Measurements from ENCODE around the gene DEPDC5. TPM values are rescaled to one million over a fixed set of nuclear protein-coding genes. Genes with fewer than 3 reads are reported as not detected.

Gene DEPDC5
- total and polyA plus RNA-seq, 4 donors: 7.5 to 36.7 (median 18.3) TPM

GRCh38 chr22:31932863-31933262 lies 179.0 kb downstream of the DEPDC5 start:
- no peak overlapping the region for H3K4me3 ChIP-seq (ENCODE audit: low read length in 2 of 2)
- intact Hi-C loops (cut with DNase I): no loop called here

GRCh38 chr22:31933406-31933805 lies 179.6 kb downstream of the DEPDC5 start:
- no peak for DNase-seq
- ATAC-seq (ENCODE audit: low FRiP score): no peak
- Histone ChIP-seq H3K4me3 (ENCODE audit: low read length in 2 of 2) (no peak overlapping the region), H3K27me3 (ENCODE audit: control insufficient read depth in 1 of 2, insufficient read depth in 2 of 2, low read length in 1 of 2) (no peaks in the 10 kb centered on the region), H3K27ac (ENCODE audit: low read depth in 1 of 2, low read length in 2 of 2) (no peak overlapping the region), H3K9me3 (ENCODE audit: control insufficient read depth, low read length) (no peaks in the 10 kb centered on the region), H3K36me3 (ENCODE audit: control insufficient read depth in 1 of 2, insufficient read depth in 2 of 2, low read length in 1 of 2) (no peaks in the 10 kb centered on the region), H3K4me1 (ENCODE audit: control insufficient read depth in 1 of 2, insufficient read depth in 2 of 2, low read length in 2 of 2) (no peaks in the 10 kb centered on the region)
- 93 to 94% methylated on average over 6 of the region's 6 CpGs for WGBS, 2 donors
- intact Hi-C loops (cut with DNase I): no loop called here

More at GRCh38 chr22:31932863-31933262, 179.0 kb downstream of the DEPDC5 start:
- DNase-seq (peak; percentile 9 to 14), ATAC-seq (ENCODE audit: low FRiP score) (no peak)
- Histone ChIP-seq H3K27ac (ENCODE audit: low read depth in 1 of 2, low read length in 2 of 2) (no peak overlapping the region), H3K27me3 (ENCODE audit: control insufficient read depth in 1 of 2, insufficient read depth in 2 of 2, low read length in 1 of 2) (no peaks in the 10 kb centered on the region), H3K4me1 (ENCODE audit: control insufficient read depth in 1 of 2, insufficient read depth in 2 of 2, low read length in 2 of 2) (no peaks in the 10 kb centered on the region), H3K36me3 (ENCODE audit: control insufficient read depth in 1 of 2, insufficient read depth in 2 of 2, low read length in 1 of 2) (no peaks in the 10 kb centered on the region), H3K9me3 (ENCODE audit: control insufficient read depth, low read length) (no peaks in the 10 kb centered on the region)
- WGBS, 2 donors: 82 to 85% methylated on average over 5 of the region's 5 CpGs

GRCh38 chr22:31933816-31934482 lies 180.1 kb downstream of the DEPDC5 start:
- H3K9me3 ChIP-seq (ENCODE audit: control insufficient read depth, low read length): no peaks in the 10 kb centered on the region
- intact Hi-C loops (cut with DNase I): no loop called here
- H3K36me3 ChIP-seq (ENCODE audit: control insufficient read depth in 1 of 2, insufficient read depth in 2 of 2, low read length in 1 of 2): no peaks in the 10 kb centered on the region
- no peak overlapping the region for H3K4me3 ChIP-seq (ENCODE audit: low read length in 2 of 2)
- ATAC-seq (ENCODE audit: low FRiP score) (no peak), DNase-seq (peak in 1 of 2 donors; percentile 45)
- H3K4me1 ChIP-seq (ENCODE audit: control insufficient read depth in 1 of 2, insufficient read depth in 2 of 2, low read length in 2 of 2): no peaks in the 10 kb centered on the region
- no peak overlapping the region for H3K27ac ChIP-seq (ENCODE audit: low read depth in 1 of 2, low read length in 2 of 2)
- 89 to 93% methylated on average over 17 of the region's 17 CpGs for WGBS, 2 donors
- H3K27me3 ChIP-seq (ENCODE audit: control insufficient read depth in 1 of 2, insufficient read depth in 2 of 2, low read length in 1 of 2): no peaks in the 10 kb centered on the region

- Histone ChIP-seq H3K36me3 (ENCODE audit: control insufficient read depth in 1 of 2, insufficient read depth in 2 of 2, low read length in 1 of 2) (no peaks in the 10 kb centered on the region), H3K4me1 (ENCODE audit: control insufficient read depth in 1 of 2, insufficient read depth in 2 of 2, low read length in 2 of 2) (no peaks in the 10 kb centered on the region), H3K27ac (ENCODE audit: low read depth in 1 of 2, low read length in 2 of 2) (no peak overlapping the region), H3K9me3 (ENCODE audit: control insufficient read depth, low read length) (no peaks in the 10 kb centered on the region), H3K27me3 (ENCODE audit: control insufficient read depth in 1 of 2, insufficient read depth in 2 of 2, low read length in 1 of 2) (no peaks in the 10 kb centered on the region), H3K4me3 (ENCODE audit: low read length in 2 of 2) (no peak overlapping the region)
- ATAC-seq (ENCODE audit: low FRiP score) (no peak), DNase-seq (peak in 1 of 2 donors; percentile 34)
- intact Hi-C loops (cut with DNase I): no loop called here
- WGBS, 2 donors: 80 to 87% methylated on average over 4 of the region's 4 CpGs
Measured at GRCh38 chr22:31935961-31936635, 182.3 kb downstream of the DEPDC5 start.

- Histone ChIP-seq H3K27me3 (ENCODE audit: control insufficient read depth in 1 of 2, insufficient read depth in 2 of 2, low read length in 1 of 2) (no peaks in the 10 kb centered on the region), H3K9me3 (ENCODE audit: control insufficient read depth, low read length) (no peaks in the 10 kb centered on the region), H3K36me3 (ENCODE audit: control insufficient read depth in 1 of 2, insufficient read depth in 2 of 2, low read length in 1 of 2) (no peaks in the 10 kb centered on the region), H3K4me1 (ENCODE audit: control insufficient read depth in 1 of 2, insufficient read depth in 2 of 2, low read length in 2 of 2) (no peaks in the 10 kb centered on the region), H3K27ac (ENCODE audit: low read depth in 1 of 2, low read length in 2 of 2) (no peak overlapping the region), H3K4me3 (ENCODE audit: low read length in 2 of 2) (no peak overlapping the region)
- intact Hi-C loops (cut with DNase I): no loop called here
- DNase-seq: peak in 1 of 2 donors; percentile 28
- WGBS, 2 donors: 76 to 85% methylated on average over 3 of the region's 3 CpGs
- ATAC-seq (ENCODE audit: low FRiP score): no peak
Measured at GRCh38 chr22:31937341-31937740, 183.5 kb downstream of the DEPDC5 start.

- H3K4me1 ChIP-seq (ENCODE audit: control insufficient read depth in 1 of 2, insufficient read depth in 2 of 2, low read length in 2 of 2): no peaks in the 10 kb centered on the region
- H3K9me3 ChIP-seq (ENCODE audit: control insufficient read depth, low read length): no peaks in the 10 kb centered on the region
- intact Hi-C loops (cut with DNase I): no loop called here
- H3K27ac ChIP-seq (ENCODE audit: low read depth in 1 of 2, low read length in 2 of 2): no peak overlapping the region
- H3K36me3 ChIP-seq (ENCODE audit: control insufficient read depth in 1 of 2, insufficient read depth in 2 of 2, low read length in 1 of 2): no peaks in the 10 kb centered on the region
- ATAC-seq (ENCODE audit: low FRiP score) (no peak), DNase-seq (peak in 1 of 2 donors; percentile 12)
- H3K4me3 ChIP-seq (ENCODE audit: low read length in 2 of 2): no peak overlapping the region
- 71 to 76% methylated on average over 8 of the region's 8 CpGs for WGBS, 2 donors
- no peaks in the 10 kb centered on the region for H3K27me3 ChIP-seq (ENCODE audit: control insufficient read depth in 1 of 2, insufficient read depth in 2 of 2, low read length in 1 of 2)
Measured at GRCh38 chr22:31938296-31938695, 184.5 kb downstream of the DEPDC5 start.

GRCh38 chr22:31940506-31940905 lies 186.7 kb downstream of the DEPDC5 start:
- DNase-seq: peak in 1 of 2 donors; percentile 27
- intact Hi-C loops (cut with DNase I): no loop called here

GRCh38 chr22:31942091-31942490 lies 188.3 kb downstream of the DEPDC5 start:
- no peaks in the 10 kb centered on the region for H3K27me3 ChIP-seq (ENCODE audit: control insufficient read depth in 1 of 2, insufficient read depth in 2 of 2, low read length in 1 of 2)
- intact Hi-C loops (cut with DNase I): no loop called here
- peaks cover 0 to 2% of the 10 kb centered on the region in 2 donors for H3K4me1 ChIP-seq (ENCODE audit: control insufficient read depth in 1 of 2, insufficient read depth in 2 of 2, low read length in 2 of 2)
- ATAC-seq (ENCODE audit: low FRiP score): no peak
- no peak for DNase-seq
- no peaks in the 10 kb centered on the region for H3K36me3 ChIP-seq (ENCODE audit: control insufficient read depth in 1 of 2, insufficient read depth in 2 of 2, low read length in 1 of 2)
- H3K4me3 ChIP-seq (ENCODE audit: low read length in 2 of 2): no peak overlapping the region
- 93 to 94% methylated on average over 5 of the region's 5 CpGs for WGBS, 2 donors
- H3K27ac ChIP-seq (ENCODE audit: low read depth in 1 of 2, low read length in 2 of 2): no peak overlapping the region
- no peaks in the 10 kb centered on the region for H3K9me3 ChIP-seq (ENCODE audit: control insufficient read depth, low read length)

More at GRCh38 chr22:31940506-31940905, 186.7 kb downstream of the DEPDC5 start:
- Histone ChIP-seq H3K9me3 (ENCODE audit: control insufficient read depth, low read length) (no peaks in the 10 kb centered on the region), H3K36me3 (ENCODE audit: control insufficient read depth in 1 of 2, insufficient read depth in 2 of 2, low read length in 1 of 2) (no peaks in the 10 kb centered on the region), H3K27ac (ENCODE audit: low read depth in 1 of 2, low read length in 2 of 2) (no peak overlapping the region), H3K4me1 (ENCODE audit: control insufficient read depth in 1 of 2, insufficient read depth in 2 of 2, low read length in 2 of 2) (no peaks in the 10 kb centered on the region), H3K4me3 (ENCODE audit: low read length in 2 of 2) (no peak overlapping the region), H3K27me3 (ENCODE audit: control insufficient read depth in 1 of 2, insufficient read depth in 2 of 2, low read length in 1 of 2) (no peaks in the 10 kb centered on the region)
- no peak for ATAC-seq (ENCODE audit: low FRiP score)
- 79 to 82% methylated on average over 9 of the region's 9 CpGs for WGBS, 2 donors
